HepG2 (cell line): ENCODE data around the gene ERCC5. TPM values are rescaled to one million over a fixed set of nuclear protein-coding genes. Genes with fewer than 3 reads are reported as not detected.

Source experiments
- EEA1 ChIP-seq: sonication (generic); formaldehyde crosslinking; IDR thresholded peaks from 2 replicates; pipeline ENCODE4 v1.5.1; 2020; ENCODE audit warnings: mild to moderate bottlenecking, missing genetic modification reagents, borderline replicate concordance
- GATA4 ChIP-seq: sonication (generic); IDR thresholded peaks from 2 replicates; pipeline ENCODE4 v1.6.1; 2016; ENCODE audit warnings: antibody characterized with exemption, low read depth, borderline replicate concordance
- HOMEZ ChIP-seq: IDR thresholded peaks from 2 replicates; pipeline ENCODE4 v1.6.1; 2016; ENCODE audit warnings: low read depth
- MEIS1 ChIP-seq: sonication (generic); formaldehyde crosslinking; IDR thresholded peaks from 2 replicates; pipeline ENCODE4 v1.9.0; 2021; ENCODE audit warnings: mild to moderate bottlenecking, missing genetic modification reagents, moderate library complexity, borderline replicate concordance
- MEIS2 ChIP-seq: sonication (generic); formaldehyde crosslinking; IDR thresholded peaks from 2 replicates; pipeline ENCODE4 v1.9.0; 2021; ENCODE audit warnings: mild to moderate bottlenecking, missing genetic modification reagents
- MIER2 ChIP-seq: IDR thresholded peaks from 2 replicates; pipeline ENCODE4 v1.6.1; 2016; ENCODE audit warnings: missing biosample characterization, missing genetic modification reagents
- MLX ChIP-seq: IDR thresholded peaks from 2 replicates; pipeline ENCODE4 v1.6.1; 2016
- PHF21A ChIP-seq: sonication (generic); formaldehyde crosslinking; IDR thresholded peaks from 2 replicates; pipeline ENCODE4 v1.5.0; 2020; ENCODE audit warnings: mild to moderate bottlenecking, missing genetic modification reagents
- XRCC5 ChIP-seq: fragments of 200-400 bp; formaldehyde crosslinking; optimal IDR thresholded peaks from 2 replicates; pipeline ENCODE3; 2017; ENCODE audit warnings: mild to moderate bottlenecking, low read length
- ZBED4 ChIP-seq: sonication (generic); formaldehyde crosslinking; IDR thresholded peaks from 2 replicates; pipeline ENCODE4 v1.4.0; 2020; ENCODE audit warnings: missing genetic modification reagents, borderline replicate concordance
- ZBTB39 ChIP-seq: sonication (generic); formaldehyde crosslinking; IDR thresholded peaks from 2 replicates; pipeline ENCODE4 v1.5.0; 2020; ENCODE audit warnings: missing genetic modification reagents
- ZNF354B ChIP-seq: sonication (generic); formaldehyde crosslinking; IDR thresholded peaks from 2 replicates; pipeline ENCODE4 v1.8.0; 2022; ENCODE audit warnings: mild to moderate bottlenecking, missing genetic modification reagents
- ZNF503 ChIP-seq: sonication (generic); formaldehyde crosslinking; IDR thresholded peaks from 2 replicates; pipeline ENCODE4 v1.4.0; 2020; ENCODE audit warnings: missing genetic modification reagents
- ZNF710 ChIP-seq: sonication (generic); formaldehyde crosslinking; IDR thresholded peaks from 2 replicates; pipeline ENCODE4 v1.5.0; 2020; ENCODE audit warnings: mild to moderate bottlenecking, missing genetic modification reagents, borderline replicate concordance
- ZNF841 ChIP-seq: sonication (generic); formaldehyde crosslinking; IDR thresholded peaks from 2 replicates; pipeline ENCODE4 v1.8.1; 2023; ENCODE audit warnings: missing genetic modification reagents, borderline replicate concordance
- polyA plus RNA-seq, 8 experiments: library from polyadenylated mRNA; depleted of rRNA in 3 of 8; stranded (reverse) in 7 of 8; unstranded in 1 of 8; fragments of >200 nt; fragmentation: Illumina TruSeq in 4 of 8; extraction: Trizol in 4 of 8; gene quantifications; 2 replicates each; pipeline versions ENCODE4 v1.2.1 to v1.2.3, GENCODE V29; 2011 to 2016; ENCODE audit warnings: low read depth in 4 of 8, missing spikeins in 1 of 8, mixed read lengths in 1 of 8; ENCODE audit not compliant: insufficient read depth in 1 of 8
- total RNA-seq, 5 experiments: library from RNA; depleted of rRNA; stranded (reverse); fragments of >200 nt; fragmentation: Illumina TruSeq; extraction: Trizol; gene quantifications; 2 replicates each; pipeline ENCODE4 v1.2.3, GENCODE V29; 2016; ENCODE audit warnings: low read depth in 1 of 5

ERCC5 gene
- total and polyA plus RNA-seq, 2 of the 13 experiments (the other 11 are each of a cell fraction or from before 2014, with no cell fraction given) = 12.9 to 35.5 TPM

- TF ChIP-seq ZBTB39 (no peak; the same call in 1 of the 2 replicates), ZNF354B (0 out of 2 replicates have a peak, but pooled peaks have one; percentile 46), XRCC5 (peak; percentile 70), ZNF710 (peak; percentile 83; the same call in 1 of the 2 replicates), ZBED4 (CRISPR knock-in tag) (peak; percentile 78; the same call in 1 of the 2 replicates), EEA1 (no peak), MLX (CRISPR knock-in tag) (0 out of 2 replicates have a peak, but pooled peaks have one; percentile 26), ZNF841 (no peak), ZNF503 (CRISPR knock-in tag) (peak; percentile 73; the same call in 1 of the 2 replicates), MIER2 (CRISPR knock-in tag) (0 out of 2 replicates have a peak, but pooled peaks have one; percentile 37), GATA4 (0 out of 2 replicates have a peak, but pooled peaks have one; percentile 16), MEIS1 (CRISPR knock-in tag) (peak; percentile 79; the same call in 1 of the 2 replicates), HOMEZ (CRISPR knock-in tag) (0 out of 2 replicates have a peak, but pooled peaks have one; percentile 41), PHF21A (CRISPR knock-in tag) (peak; percentile 87), MEIS2 (CRISPR knock-in tag) (peak; percentile 96)
Measured at GRCh38 chr13:102845630-102846260, at the start of gene ERCC5 (continued).
